A673 (cell line): ENCODE measurements around the gene PRDM16. TPM values are rescaled to one million over a fixed set of nuclear protein-coding genes. Genes with fewer than 3 reads are reported as not detected.

ENCODE experiments used
- BruUV-seq: library from RNA; stranded (reverse); fragments of 400-500 nt; replicated peaks from 2 replicates; lab custom pipeline; 2021; lab: Mats Ljungman, UMichigan
- CTCF ChIA-PET: fragments of 300-600 bp; sonication (Branson Sonifier 250); formaldehyde crosslinking; loops from one replicate; lab custom pipeline; 2022; ENCODE audit warnings: antibody characterized with exemption; lab: Charles Lee
- POLR2A ChIA-PET: fragments of 300-600 bp; sonication (Branson Sonifier 250); formaldehyde crosslinking; loops from one replicate; lab custom pipeline; 2022; ENCODE audit warnings: antibody characterized with exemption; ENCODE audit not compliant: low non-redundant PET; lab: Charles Lee
- DNase-seq: peaks from one replicate; pipeline ENCODE4 v3.0.0-alpha.2; 2015; ENCODE audit warnings: low spot score
- H3K27ac ChIP-seq: fragments of 200-600 bp; sonication (generic); 2 replicates; pipeline ENCODE4 v1.5.1; 2016; ENCODE audit warnings: mixed run types, low read depth, mild to moderate bottlenecking, mixed read lengths, antibody characterized with exemption, low read length; ENCODE audit not compliant: poor library complexity, severe bottlenecking
- H3K27me3 ChIP-seq: fragments of 200-600 bp; sonication (generic); replicated peaks from 2 replicates; pipeline ENCODE4 v1.6.1; 2017; ENCODE audit warnings: mixed run types, low read depth, mild to moderate bottlenecking, mixed read lengths, antibody characterized with exemption, low read length; ENCODE audit not compliant: insufficient read depth, poor library complexity
- H3K36me3 ChIP-seq: fragments of 200-600 bp; sonication (generic); 2 replicates; pipeline ENCODE4 v1.6.1; 2016; ENCODE audit warnings: mixed run types, mild to moderate bottlenecking, mixed read lengths, antibody characterized with exemption, low read length; ENCODE audit not compliant: insufficient read depth, poor library complexity, severe bottlenecking
- H3K4me1 ChIP-seq: fragments of 200-600 bp; sonication (generic); 2 replicates; pipeline ENCODE4 v1.6.1; 2017; ENCODE audit warnings: mixed run types, mild to moderate bottlenecking, mixed read lengths, antibody characterized with exemption, low read length; ENCODE audit not compliant: insufficient read depth, poor library complexity, severe bottlenecking
- H3K4me3 ChIP-seq: fragments of 200-600 bp; sonication (generic); 2 replicates; pipeline ENCODE4 v1.5.1; 2016; ENCODE audit warnings: low read depth, mixed run types, mild to moderate bottlenecking, mixed read lengths, low read length; ENCODE audit not compliant: poor library complexity, severe bottlenecking
- H3K9me3 ChIP-seq: fragments of 200-600 bp; sonication (generic); 2 replicates; pipeline ENCODE4 v1.6.1; 2016; ENCODE audit warnings: mixed run types, low read depth, mild to moderate bottlenecking, mixed read lengths, antibody characterized with exemption, low read length; ENCODE audit not compliant: poor library complexity, severe bottlenecking
- EZH2 ChIP-seq: fragments of 200-600 bp; sonication (generic); IDR thresholded peaks from 2 replicates; pipeline ENCODE4 v1.6.1; 2017; ENCODE audit warnings: borderline replicate concordance, low read depth, mild to moderate bottlenecking, mixed read lengths, antibody characterized with exemption, low read length; ENCODE audit not compliant: poor library complexity, severe bottlenecking
- intact Hi-C: fragments of 100-400 bp; cut with micrococcal nuclease; formaldehyde crosslinking; loops from one replicate; pipeline ENCODE4 v1.10.0; 2022; ENCODE audit not compliant: unreplicated experiment
- total RNA-seq: library from RNA; stranded (reverse); gene quantifications from 2 replicates; pipeline ENCODE4 v1.2.3, GENCODE V29; 2021
- TF ChIP-seq, protein P1 (sequence below): fragments of 300-800, 200-600 bp; sonication (generic); conservative IDR thresholded peaks from 2 replicates; pipeline ENCODE4 v1.5.1; 2017; ENCODE audit warnings: low read depth, mild to moderate bottlenecking, antibody characterized with exemption, low read length, moderate library complexity, mixed read lengths

PRDM16 gene
- total RNA-seq, 1 experiment from 2014 or later: 0.49 TPM

DNA sequence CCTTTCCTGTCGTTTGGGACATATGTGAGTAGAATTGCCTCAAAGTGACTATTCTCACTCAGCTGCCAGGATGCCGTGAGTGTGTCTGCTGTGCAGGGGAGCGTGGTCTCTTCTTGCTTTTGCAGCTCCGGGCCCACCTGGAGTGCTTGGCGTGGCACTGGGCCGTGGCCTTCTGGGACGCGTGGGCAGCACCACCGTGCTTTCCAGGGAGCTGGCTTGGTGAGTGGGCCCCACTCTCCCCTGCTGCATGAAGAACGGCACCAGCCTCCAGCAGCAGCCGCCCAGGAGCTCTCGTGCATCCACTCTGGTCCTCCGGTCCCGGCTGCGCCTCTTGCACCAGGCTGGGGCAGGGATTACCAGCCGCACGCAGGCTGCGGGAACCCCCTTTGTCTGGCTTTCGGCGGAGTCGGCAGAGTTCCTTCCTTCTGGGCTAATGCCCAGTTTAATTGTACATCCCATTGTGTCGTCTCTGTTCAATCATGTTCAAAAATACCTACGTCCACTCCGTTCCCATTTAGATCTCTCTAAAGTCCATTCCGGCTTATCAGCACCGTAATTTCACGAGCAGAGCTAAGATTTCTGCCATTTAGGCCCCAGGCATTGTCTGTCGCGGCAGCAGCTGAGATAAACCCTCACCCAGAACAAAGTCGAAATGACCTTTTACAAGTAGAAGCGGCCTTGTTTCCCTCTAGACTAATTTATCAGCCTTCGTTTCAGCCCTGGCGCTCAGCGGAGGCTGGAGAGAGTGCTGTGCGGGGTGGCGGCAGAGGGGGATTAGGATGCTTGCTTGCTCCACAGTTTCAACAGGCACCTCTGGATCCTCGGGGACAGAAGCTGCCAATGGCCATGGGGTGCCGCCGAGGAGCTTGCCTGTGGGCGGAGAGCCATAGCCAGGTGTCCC lies 129.6 kb downstream of the PRDM16 start:
- BruUV-seq: no TSS peak
- ChIA-PET CTCF (no interaction called here), POLR2A (no interaction called here)

DNA sequence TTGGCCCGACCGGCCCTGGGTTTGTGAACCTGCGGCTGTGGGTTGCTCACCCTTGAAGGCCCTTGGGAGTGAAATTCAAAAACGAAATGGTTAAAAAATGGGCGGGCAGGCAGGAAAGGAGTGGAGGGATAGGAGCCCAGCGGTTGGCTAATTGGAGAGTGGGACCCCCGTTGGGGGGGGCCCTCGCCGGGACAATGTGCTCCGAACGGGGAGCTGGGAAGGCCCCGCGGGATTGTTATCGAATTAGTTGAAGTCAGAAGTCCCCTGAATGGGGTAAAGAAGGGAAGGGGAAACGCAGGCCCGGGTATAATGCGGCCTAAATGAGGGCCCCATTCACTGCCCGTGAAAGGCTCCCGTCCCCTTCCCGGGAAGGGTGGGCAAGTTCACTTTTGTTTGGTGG lies 135.7 kb downstream of the PRDM16 start:
- BruUV-seq: no TSS peak

More for the DNA sequence above, 129.6 kb downstream of the PRDM16 start:
- Histone ChIP-seq H3K36me3 (no peaks in the 10 kb centered on the region), H3K27me3 (no peaks in the 10 kb centered on the region), H3K9me3 (no peaks in the 10 kb centered on the region), H3K4me1 (no peaks in the 10 kb centered on the region), H3K4me3 (no peak overlapping the region), H3K27ac (no peak overlapping the region)
- intact Hi-C loops: no loop called here
- DNase-seq: no peak
- no peak for TF ChIP-seq EZH2
- TF ChIP-seq, protein P1, sequence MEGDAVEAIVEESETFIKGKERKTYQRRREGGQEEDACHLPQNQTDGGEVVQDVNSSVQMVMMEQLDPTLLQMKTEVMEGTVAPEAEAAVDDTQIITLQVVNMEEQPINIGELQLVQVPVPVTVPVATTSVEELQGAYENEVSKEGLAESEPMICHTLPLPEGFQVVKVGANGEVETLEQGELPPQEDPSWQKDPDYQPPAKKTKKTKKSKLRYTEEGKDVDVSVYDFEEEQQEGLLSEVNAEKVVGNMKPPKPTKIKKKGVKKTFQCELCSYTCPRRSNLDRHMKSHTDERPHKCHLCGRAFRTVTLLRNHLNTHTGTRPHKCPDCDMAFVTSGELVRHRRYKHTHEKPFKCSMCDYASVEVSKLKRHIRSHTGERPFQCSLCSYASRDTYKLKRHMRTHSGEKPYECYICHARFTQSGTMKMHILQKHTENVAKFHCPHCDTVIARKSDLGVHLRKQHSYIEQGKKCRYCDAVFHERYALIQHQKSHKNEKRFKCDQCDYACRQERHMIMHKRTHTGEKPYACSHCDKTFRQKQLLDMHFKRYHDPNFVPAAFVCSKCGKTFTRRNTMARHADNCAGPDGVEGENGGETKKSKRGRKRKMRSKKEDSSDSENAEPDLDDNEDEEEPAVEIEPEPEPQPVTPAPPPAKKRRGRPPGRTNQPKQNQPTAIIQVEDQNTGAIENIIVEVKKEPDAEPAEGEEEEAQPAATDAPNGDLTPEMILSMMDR: no peak

DNA sequence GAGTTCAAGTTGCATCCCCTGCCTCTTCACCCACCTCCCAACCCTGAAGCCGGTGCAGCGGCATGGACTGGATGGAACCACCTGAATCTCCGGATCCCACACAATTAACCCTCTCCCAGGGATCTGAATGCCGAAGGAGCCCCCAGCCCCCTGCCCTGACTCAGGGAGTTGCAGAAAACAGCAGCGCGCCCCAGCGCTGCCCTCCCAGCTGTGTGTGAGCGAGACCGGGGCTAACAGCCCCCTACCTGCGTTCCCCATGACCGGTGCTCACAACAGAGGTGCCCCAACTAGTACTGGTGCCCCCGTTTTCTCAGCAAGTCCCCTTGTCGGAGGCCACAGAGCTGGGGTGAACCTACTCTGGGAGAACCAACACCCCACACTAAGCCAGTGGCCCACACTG lies 136.8 kb downstream of the PRDM16 start:
- no TSS peak for BruUV-seq
- H3K27ac ChIP-seq: no peak overlapping the region
- no peak for DNase-seq
- POLR2A ChIA-PET: no interaction called here
- CTCF ChIA-PET: no interaction called here
- H3K4me3 ChIP-seq: no peak overlapping the region
- H3K36me3 ChIP-seq: no peaks in the 10 kb centered on the region
- H3K27me3 ChIP-seq: no peaks in the 10 kb centered on the region
- no peaks in the 10 kb centered on the region for H3K4me1 ChIP-seq
- TF ChIP-seq EZH2: no peak
- TF ChIP-seq, protein P1: no peak
- H3K9me3 ChIP-seq: no peaks in the 10 kb centered on the region
- intact Hi-C loops: no loop called here

More for the DNA sequence above, 135.7 kb downstream of the PRDM16 start:
- ChIA-PET POLR2A (no interaction called here), CTCF (no interaction called here)
- H3K4me3 ChIP-seq: no peak overlapping the region
- H3K27me3 ChIP-seq: no peaks in the 10 kb centered on the region
- no peaks in the 10 kb centered on the region for H3K4me1 ChIP-seq
- no peaks in the 10 kb centered on the region for H3K36me3 ChIP-seq
- TF ChIP-seq EZH2: no peak
- TF ChIP-seq, protein P1: no peak
- H3K27ac ChIP-seq: no peak overlapping the region
- DNase-seq: no peak
- H3K9me3 ChIP-seq: no peaks in the 10 kb centered on the region
- intact Hi-C loops: no loop called here
